HepG2 (cell line): Measurements from ENCODE around the gene TUBB2B. TPM values are rescaled to one million over a fixed set of nuclear protein-coding genes. Genes with fewer than 3 reads are reported as not detected.

ENCODE experiments used
- DR1 ChIP-seq: sonication (generic); formaldehyde crosslinking; IDR thresholded peaks from 2 replicates; pipeline ENCODE4 v1.8.0; 2021; ENCODE audit warnings: mild to moderate bottlenecking, missing genetic modification reagents, inconsistent platforms
- EZH2 ChIP-seq: conservative IDR thresholded peaks from 2 replicates; pipeline ENCODE4 v1.6.1; 2012; ENCODE audit warnings: mild to moderate bottlenecking, low read depth, low read length, moderate library complexity
- RFX5 ChIP-seq: IDR thresholded peaks from 2 replicates; pipeline ENCODE4 v1.6.1; 2011; ENCODE audit warnings: low read depth, low read length, improper control_type of control experiment
- SP1 ChIP-seq, 2 experiments: fragments of 450-650 bp in 1 of 2; sonication (generic) in 1 of 2; formaldehyde crosslinking in 1 of 2; IDR thresholded peaks; 2 replicates each; pipeline versions ENCODE4 v1.4.0 to v1.6.1; 2016 to 2020; ENCODE audit warnings: missing genetic modification reagents in 1 of 2
- SP4 ChIP-seq: sonication (generic); formaldehyde crosslinking; IDR thresholded peaks from 2 replicates; pipeline ENCODE4 v1.8.1; 2023; ENCODE audit warnings: mild to moderate bottlenecking, missing genetic modification reagents
- TCF7 ChIP-seq: sonication (generic); IDR thresholded peaks from 2 replicates; pipeline ENCODE4 v1.6.1; 2016; ENCODE audit warnings: antibody characterized with exemption, low read depth
- THRA ChIP-seq: sonication (generic); formaldehyde crosslinking; IDR thresholded peaks from 2 replicates; pipeline ENCODE4 v1.4.0; 2020; ENCODE audit warnings: missing genetic modification reagents, borderline replicate concordance
- ZNF280B ChIP-seq: sonication (generic); formaldehyde crosslinking; IDR thresholded peaks from 2 replicates; pipeline ENCODE4 v1.5.0; 2020; ENCODE audit warnings: missing genetic modification reagents, mild to moderate bottlenecking, borderline replicate concordance
- ZNF720 ChIP-seq: sonication (generic); formaldehyde crosslinking; IDR thresholded peaks from 2 replicates; pipeline ENCODE4 v1.4.0; 2020; ENCODE audit warnings: missing genetic modification reagents
- polyA plus RNA-seq, 8 experiments: library from polyadenylated mRNA; depleted of rRNA in 3 of 8; stranded (reverse) in 7 of 8; unstranded in 1 of 8; fragments of >200 nt; fragmentation: Illumina TruSeq in 4 of 8; extraction: Trizol in 4 of 8; gene quantifications; 2 replicates each; pipeline versions ENCODE4 v1.2.1 to v1.2.3, GENCODE V29; 2011 to 2016; ENCODE audit warnings: low read depth in 4 of 8, missing spikeins in 1 of 8, mixed read lengths in 1 of 8; ENCODE audit not compliant: insufficient read depth in 1 of 8
- total RNA-seq, 5 experiments: library from RNA; depleted of rRNA; stranded (reverse); fragments of >200 nt; fragmentation: Illumina TruSeq; extraction: Trizol; gene quantifications; 2 replicates each; pipeline ENCODE4 v1.2.3, GENCODE V29; 2016; ENCODE audit warnings: low read depth in 1 of 5

The TUBB2B gene
- total and polyA plus RNA-seq, 2 of the 13 experiments (the other 11 are each of a cell fraction or from before 2014, with no cell fraction given) = 10.3 to 23.6 TPM

- no peak for TF ChIP-seq ZNF720 (CRISPR knock-in tag)
- TF ChIP-seq TCF7 = peak; percentile 26; the same call in 1 of the 2 replicates
- TF ChIP-seq RFX5 = no peak
- TF ChIP-seq ZNF280B (CRISPR knock-in tag) = peak; percentile 50; the same call in 1 of the 2 replicates
- TF ChIP-seq THRA (CRISPR knock-in tag) = no peak
- no peak for TF ChIP-seq DR1 (CRISPR knock-in tag)
- no peak for TF ChIP-seq SP4 (CRISPR knock-in tag)
- TF ChIP-seq EZH2 = no peak
- TF ChIP-seq SP1 (IDR thresholded peaks at IDR 0.05) = no peak
- no peak for TF ChIP-seq SP1 (CRISPR knock-in tag; IDR thresholded peaks at IDR 0.05)
Observed at GRCh38 chr6:3228046-3228671, 706 bp upstream of the TUBB2B start (continued).
